IMR-90 (cell line): ENCODE results near the gene BNIP5. TPM values are rescaled to one million over a fixed set of nuclear protein-coding genes. Genes with fewer than 3 reads are reported as not detected.
A peak's percentile ranks its signal among the peaks of the same experiment; 100 is the strongest.

ENCODE experiments used
- ATAC-seq: fragments of 200-7000 bp; cut with Tn5 transposase; 2 replicates; pipeline ENCODE4 v1.9.1; 2020; ENCODE audit warnings: low read depth, mild to moderate bottlenecking, moderate library complexity
- BruUV-seq: library from RNA; stranded (reverse); fragments of 400-500 nt; replicated peaks from 2 replicates; lab custom pipeline; 2021; lab: Mats Ljungman, UMichigan
- CTCF ChIA-PET: fragments of 300-600 bp; formaldehyde crosslinking; extraction: SDS; loops from one replicate; lab custom pipeline; 2021; ENCODE audit warnings: antibody characterized with exemption; lab: Yijun Ruan, JAX
- POLR2A ChIA-PET: fragments of 300-600 bp; sonication (Branson Sonifier 250); formaldehyde crosslinking; loops from one replicate; lab custom pipeline; 2022; ENCODE audit warnings: antibody characterized with exemption; ENCODE audit not compliant: unreplicated experiment; lab: Charles Lee
- DNase-seq: peaks from one replicate; pipeline ENCODE4 v3.0.0; 2013
- H2AFZ ChIP-seq: replicated peaks from 2 replicates; pipeline ENCODE3; 2013; ENCODE audit warnings: low read length, mild to moderate bottlenecking; ENCODE audit not compliant: poor library complexity
- H2AK5ac ChIP-seq: 2 replicates; pipeline ENCODE4 v1.6.1; 2013; ENCODE audit warnings: low read depth, low read length, inconsistent platforms
- H2AK9ac ChIP-seq: replicated peaks from 2 replicates; pipeline ENCODE3; 2013; ENCODE audit warnings: mild to moderate bottlenecking, low read depth, low read length, moderate library complexity; ENCODE audit not compliant: poor library complexity
- H2BK120ac ChIP-seq: 2 replicates; pipeline ENCODE4 v1.6.1; 2013; ENCODE audit warnings: low read depth, low read length, inconsistent platforms
- H2BK15ac ChIP-seq: 3 replicates; pipeline ENCODE4 v1.6.1; 2013; ENCODE audit warnings: low read depth, low read length, inconsistent platforms
- H2BK20ac ChIP-seq: 2 replicates; pipeline ENCODE4 v1.6.1; 2013; ENCODE audit warnings: low read depth, mild to moderate bottlenecking, inconsistent platforms, low read length, moderate library complexity
- H2BK5ac ChIP-seq: 2 replicates; pipeline ENCODE4 v1.6.1; 2013; ENCODE audit warnings: mild to moderate bottlenecking, low read depth, low read length, inconsistent platforms; ENCODE audit not compliant: poor library complexity, severe bottlenecking
- H3K14ac ChIP-seq: replicated peaks from 2 replicates; pipeline ENCODE4 v1.6.1; 2013; ENCODE audit warnings: low read depth, low read length, inconsistent platforms
- H3K18ac ChIP-seq: 2 replicates; pipeline ENCODE4 v1.6.1; 2013; ENCODE audit warnings: low read depth, low read length, control low read depth
- H3K23ac ChIP-seq: 2 replicates; pipeline ENCODE4 v1.6.1; 2013; ENCODE audit warnings: low read depth, low read length, inconsistent platforms
- H3K27ac ChIP-seq: 2 replicates; pipeline ENCODE4 v1.5.1; 2013; ENCODE audit warnings: mild to moderate bottlenecking, control low read depth, low read length; ENCODE audit not compliant: insufficient read depth
- H3K27me3 ChIP-seq: 2 replicates; pipeline ENCODE4 v1.6.1; 2013; ENCODE audit warnings: low read length; ENCODE audit not compliant: control insufficient read depth, insufficient read depth
- H3K36me3 ChIP-seq: 2 replicates; pipeline ENCODE4 v1.6.1; 2013; ENCODE audit warnings: low read length, mixed read lengths; ENCODE audit not compliant: control insufficient read depth, insufficient read depth
- H3K4ac ChIP-seq: 2 replicates; pipeline ENCODE4 v1.6.1; 2013; ENCODE audit warnings: low read depth, low read length, inconsistent platforms
- H3K4me1 ChIP-seq: 2 replicates; pipeline ENCODE4 v1.6.1; 2013; ENCODE audit warnings: low read length, mixed read lengths; ENCODE audit not compliant: control insufficient read depth, insufficient read depth
- H3K4me2 ChIP-seq: 2 replicates; pipeline ENCODE4 v1.6.1; 2013; ENCODE audit warnings: low read depth, mild to moderate bottlenecking, control low read depth, low read length, moderate library complexity
- H3K4me3 ChIP-seq: 2 replicates; pipeline ENCODE4 v1.5.1; 2013; ENCODE audit warnings: low read depth, mild to moderate bottlenecking, control low read depth, low read length, moderate library complexity; ENCODE audit not compliant: insufficient read depth
- H3K56ac ChIP-seq: 2 replicates; pipeline ENCODE4 v1.6.1; 2013; ENCODE audit warnings: low read length, inconsistent platforms; ENCODE audit not compliant: insufficient read depth; ENCODE audit errors: extremely low read depth
- H3K79me1 ChIP-seq, 2 experiments: 2 replicates each; pipeline ENCODE4 v1.6.1; 2013; ENCODE audit warnings: low read length in 2 of 2, inconsistent platforms in 1 of 2, low read depth in 1 of 2
- H3K9ac ChIP-seq: 2 replicates; pipeline ENCODE4 v1.6.1; 2013; ENCODE audit warnings: low read depth, low read length, control low read depth
- H3K9me1 ChIP-seq: 2 replicates; pipeline ENCODE4 v1.6.1; 2013; ENCODE audit warnings: low read length, inconsistent platforms; ENCODE audit not compliant: insufficient read depth
- H3K9me3 ChIP-seq: 2 replicates; pipeline ENCODE4 v1.6.1; 2013; ENCODE audit warnings: low read length; ENCODE audit not compliant: control insufficient read depth, insufficient read depth
- H4K20me1 ChIP-seq: 2 replicates; pipeline ENCODE4 v1.6.1; 2013; ENCODE audit warnings: low read length, inconsistent platforms; ENCODE audit not compliant: insufficient read depth
- H4K5ac ChIP-seq: 2 replicates; pipeline ENCODE4 v1.6.1; 2013; ENCODE audit warnings: mild to moderate bottlenecking, low read depth, low read length, control low read depth
- H4K8ac ChIP-seq, 2 experiments: 2 replicates each; pipeline ENCODE4 v1.6.1; 2013; ENCODE audit warnings: low read depth in 2 of 2, low read length in 2 of 2, control low read depth in 1 of 2, inconsistent platforms in 1 of 2
- H4K91ac ChIP-seq: 2 replicates; pipeline ENCODE4 v1.6.1; 2013; ENCODE audit warnings: low read depth, low read length, inconsistent platforms; ENCODE audit not compliant: insufficient read depth
- FOS ChIP-seq: fragments of 150-350 bp; IDR thresholded peaks from 2 replicates; pipeline ENCODE4 v1.6.1; 2016; ENCODE audit warnings: low read depth, low read length
- MAFK ChIP-seq: IDR thresholded peaks from 2 replicates; pipeline ENCODE4 v1.6.1; 2012; ENCODE audit warnings: low read depth, low read length, improper control_type of control experiment
- WGBS, 2 experiments: methylation state at CpG; one replicate each; pipeline versions ENCODE4 v1.1.5 to v1.1.7; 2013; ENCODE audit warnings: missing lambda C conversion rate in 2 of 2; ENCODE audit not compliant: insufficient read length in 1 of 2; ENCODE audit errors: extremely low coverage in 2 of 2; 5-methylcytosine and 5-hydroxymethylcytosine counted together
- dilution Hi-C: fragments of 300-500 bp; cut with HindIII; formaldehyde crosslinking; loops from one replicate; pipeline ENCODE4 v1.14.3; 2018; ENCODE audit warnings: low sequenced_read_pairs; ENCODE audit not compliant: unreplicated experiment
- in situ Hi-C: fragments of 300-500 bp; cut with MboI; formaldehyde crosslinking; loops from 3 replicates; pipeline ENCODE4 v1.14.3; 2019; ENCODE audit warnings: low sequenced_read_pairs, inconsistent platforms, mixed read lengths
- intact Hi-C: fragments of 100-400 bp; cut with micrococcal nuclease; formaldehyde crosslinking; loops from 2 replicates; pipeline ENCODE4 v1.10.0; 2022
- polyA plus RNA-seq, 3 experiments: library from polyadenylated mRNA; depleted of rRNA; stranded (reverse); fragments of >200 nt; gene quantifications; 2 replicates each; pipeline ENCODE4 v1.2.3, GENCODE V29; 2012; ENCODE audit warnings: low replicate concordance in 1 of 3
- total RNA-seq: library from RNA; depleted of rRNA; stranded (reverse); fragments of >200 nt; gene quantifications from 2 replicates; pipeline ENCODE4 v1.2.3, GENCODE V29; 2012

Gene BNIP5
- total and polyA plus RNA-seq, 2 of the 4 experiments (the other 2 are of a cell fraction), result not detected

GRCh38 chr6:36308514-36308913 is 28.2 kb downstream of the BNIP5 start:
- Histone ChIP-seq H3K23ac (no peak overlapping the region), H2AK9ac (no peak overlapping the region), H2BK120ac (no peak overlapping the region), H3K18ac (no peak overlapping the region), H2BK5ac (no peak overlapping the region), H4K8ac (no peak overlapping the region), H2AK5ac (no peak overlapping the region), H3K79me1 (no peaks in the 10 kb centered on the region), H3K9ac (no peak overlapping the region), H4K20me1 (no peaks in the 10 kb centered on the region), H3K4me2 (no peak overlapping the region), H3K4me1 (no peaks in the 10 kb centered on the region), H3K56ac (no peak overlapping the region), H3K9me3 (peaks cover 3% of the 10 kb centered on the region), H3K14ac (no peak overlapping the region), H3K4me3 (no peak overlapping the region), H3K4ac (no peak overlapping the region), H4K5ac (no peak overlapping the region), H2BK20ac (no peak overlapping the region), H3K36me3 (no peaks in the 10 kb centered on the region), H3K27me3 (peaks cover 59% of the 10 kb centered on the region), H3K9me1 (no peaks in the 10 kb centered on the region), H2AFZ (no peak overlapping the region), H3K27ac (no peak overlapping the region), H4K91ac (no peak overlapping the region), H2BK15ac (no peak overlapping the region)
- ATAC-seq (no peak), DNase-seq (no peak)
- POLR2A ChIA-PET, result no interaction called here
- WGBS, 2 experiments, result no CpG with 5 or more reads among the region's 5 CpGs
- CTCF ChIA-PET, result no interaction called here
- in situ Hi-C loops (no loop called here), dilution Hi-C loops (no loop called here), intact Hi-C loops (no loop called here)
- no TSS peak for BruUV-seq
- peak; percentile 94 for TF ChIP-seq MAFK
- TF ChIP-seq FOS, result no peak
